Measurements from ENCODE around the gene IFRD2. TPM values are rescaled to one million over a fixed set of nuclear protein-coding genes. Genes with fewer than 3 reads are reported as not detected.
A peak's percentile ranks its signal among the peaks of the same experiment; 100 is the strongest.

IFRD2 gene
- total and polyA plus RNA-seq, 9 of the 15 experiments (the other 6 are each of a cell fraction or from before 2014, with no cell fraction given): 30.5 to 115 (median 52.8) TPM

DNA sequence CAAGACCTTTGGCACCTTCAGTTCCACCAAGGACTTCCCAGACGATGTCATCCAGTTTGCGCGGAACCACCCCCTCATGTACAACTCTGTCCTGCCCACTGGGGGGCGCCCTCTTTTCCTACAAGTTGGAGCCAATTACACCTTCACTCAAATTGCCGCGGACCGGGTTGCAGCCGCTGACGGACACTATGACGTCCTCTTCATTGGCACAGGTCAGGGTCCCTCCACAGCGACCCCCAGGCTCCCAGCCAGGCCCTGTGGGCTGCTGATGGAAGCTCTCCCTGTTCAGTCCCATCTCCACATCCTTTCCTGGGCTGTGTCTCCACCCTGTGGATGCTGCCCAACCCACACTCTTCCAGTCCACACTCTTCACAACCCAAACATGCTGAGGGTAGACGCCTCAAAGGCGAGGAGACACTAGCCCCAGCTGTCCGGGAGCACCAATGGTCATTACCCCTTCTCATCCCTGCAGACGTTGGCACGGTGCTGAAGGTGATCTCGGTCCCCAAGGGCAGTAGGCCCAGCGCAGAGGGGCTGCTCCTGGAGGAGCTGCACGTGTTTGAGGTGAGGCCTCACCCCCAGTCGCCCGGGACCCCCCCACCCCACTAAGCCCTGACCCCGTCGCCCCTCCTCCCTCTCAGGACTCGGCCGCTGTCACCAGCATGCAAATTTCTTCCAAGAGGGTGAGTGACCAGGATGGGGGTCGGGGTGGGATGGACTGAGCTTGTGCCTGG lies 17.7 kb downstream of the IFRD2 start (continued):
- TF ChIP-seq, protein P1, sequence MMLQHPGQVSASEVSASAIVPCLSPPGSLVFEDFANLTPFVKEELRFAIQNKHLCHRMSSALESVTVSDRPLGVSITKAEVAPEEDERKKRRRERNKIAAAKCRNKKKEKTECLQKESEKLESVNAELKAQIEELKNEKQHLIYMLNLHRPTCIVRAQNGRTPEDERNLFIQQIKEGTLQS (IDR thresholded peaks at IDR 0.05): no peak
- TF ChIP-seq, protein P1 (CRISPR knock-in tag; conservative IDR thresholded peaks at IDR 0.05): no peak
- TF ChIP-seq, protein P2, sequence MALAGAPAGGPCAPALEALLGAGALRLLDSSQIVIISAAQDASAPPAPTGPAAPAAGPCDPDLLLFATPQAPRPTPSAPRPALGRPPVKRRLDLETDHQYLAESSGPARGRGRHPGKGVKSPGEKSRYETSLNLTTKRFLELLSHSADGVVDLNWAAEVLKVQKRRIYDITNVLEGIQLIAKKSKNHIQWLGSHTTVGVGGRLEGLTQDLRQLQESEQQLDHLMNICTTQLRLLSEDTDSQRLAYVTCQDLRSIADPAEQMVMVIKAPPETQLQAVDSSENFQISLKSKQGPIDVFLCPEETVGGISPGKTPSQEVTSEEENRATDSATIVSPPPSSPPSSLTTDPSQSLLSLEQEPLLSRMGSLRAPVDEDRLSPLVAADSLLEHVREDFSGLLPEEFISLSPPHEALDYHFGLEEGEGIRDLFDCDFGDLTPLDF (CRISPR knock-in tag; IDR thresholded peaks at IDR 0.05): no peak
- TF ChIP-seq CHD1 (IDR thresholded peaks at IDR 0.05; ENCODE audit: low read length) (no peak), SMARCA5 (IDR thresholded peaks at IDR 0.05) (no peak), HMG20B (CRISPR knock-in tag; IDR thresholded peaks at IDR 0.05) (no peak), SMAD2 (IDR thresholded peaks at IDR 0.05; ENCODE audit: low read depth, low read length) (no peak), CREB1 (IDR thresholded peaks at IDR 0.05) (no peak), CREB1 (CRISPR knock-in tag; IDR thresholded peaks at IDR 0.05) (peak; percentile 26; the same call in 1 of the 2 replicates), NBN (IDR thresholded peaks at IDR 0.05; ENCODE audit: low read depth) (0 out of 2 replicates have a peak, but pooled peaks have one; percentile 57), POLR2B (IDR thresholded peaks at IDR 0.05; ENCODE audit: low read depth, partially characterized antibody) (no peak), HDAC3 (IDR thresholded peaks at IDR 0.05; ENCODE audit: borderline replicate concordance, partially characterized antibody) (no peak), HDAC1 (IDR thresholded peaks at IDR 0.05) (no peak), L3MBTL2 (IDR thresholded peaks at IDR 0.05) (peak; percentile 50), SMC3 (conservative IDR thresholded peaks at IDR 0.05; ENCODE audit: insufficient read depth, low read depth, low read length) (peak; percentile 52), NRF1 (conservative IDR thresholded peaks at IDR 0.05 in 1 of 2, IDR thresholded peaks at IDR 0.05 in 1 of 2) (0 out of 4 replicates have a peak, but pooled peaks of 1 of the 2 experiments have one; percentile 24), ZNF444 (CRISPR knock-in tag; IDR thresholded peaks at IDR 0.05) (no peak), TBP (optimal IDR thresholded peaks at IDR 0.05; ENCODE audit: low read depth, low read length) (no peak), SP1 (CRISPR knock-in tag; IDR thresholded peaks at IDR 0.05) (no peak), RBM25 (IDR thresholded peaks at IDR 0.05; ENCODE audit: low read depth, low read length, severe bottlenecking) (no peak)
- TF ChIP-seq, protein P3, sequence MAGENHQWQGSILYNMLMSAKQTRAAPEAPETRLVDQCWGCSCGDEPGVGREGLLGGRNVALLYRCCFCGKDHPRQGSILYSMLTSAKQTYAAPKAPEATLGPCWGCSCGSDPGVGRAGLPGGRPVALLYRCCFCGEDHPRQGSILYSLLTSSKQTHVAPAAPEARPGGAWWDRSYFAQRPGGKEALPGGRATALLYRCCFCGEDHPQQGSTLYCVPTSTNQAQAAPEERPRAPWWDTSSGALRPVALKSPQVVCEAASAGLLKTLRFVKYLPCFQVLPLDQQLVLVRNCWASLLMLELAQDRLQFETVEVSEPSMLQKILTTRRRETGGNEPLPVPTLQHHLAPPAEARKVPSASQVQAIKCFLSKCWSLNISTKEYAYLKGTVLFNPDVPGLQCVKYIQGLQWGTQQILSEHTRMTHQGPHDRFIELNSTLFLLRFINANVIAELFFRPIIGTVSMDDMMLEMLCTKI (IDR thresholded peaks at IDR 0.05; ENCODE audit: partially characterized antibody): no peak
- TF ChIP-seq, protein P4, sequence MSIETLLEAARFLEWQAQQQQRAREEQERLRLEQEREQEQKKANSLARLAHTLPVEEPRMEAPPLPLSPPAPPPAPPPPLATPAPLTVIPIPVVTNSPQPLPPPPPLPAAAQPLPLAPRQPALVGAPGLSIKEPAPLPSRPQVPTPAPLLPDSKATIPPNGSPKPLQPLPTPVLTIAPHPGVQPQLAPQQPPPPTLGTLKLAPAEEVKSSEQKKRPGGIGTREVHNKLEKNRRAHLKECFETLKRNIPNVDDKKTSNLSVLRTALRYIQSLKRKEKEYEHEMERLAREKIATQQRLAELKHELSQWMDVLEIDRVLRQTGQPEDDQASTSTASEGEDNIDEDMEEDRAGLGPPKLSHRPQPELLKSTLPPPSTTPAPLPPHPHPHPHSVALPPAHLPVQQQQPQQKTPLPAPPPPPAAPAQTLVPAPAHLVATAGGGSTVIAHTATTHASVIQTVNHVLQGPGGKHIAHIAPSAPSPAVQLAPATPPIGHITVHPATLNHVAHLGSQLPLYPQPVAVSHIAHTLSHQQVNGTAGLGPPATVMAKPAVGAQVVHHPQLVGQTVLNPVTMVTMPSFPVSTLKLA (conservative IDR thresholded peaks at IDR 0.05): no peak
- TF ChIP-seq, protein P5, sequence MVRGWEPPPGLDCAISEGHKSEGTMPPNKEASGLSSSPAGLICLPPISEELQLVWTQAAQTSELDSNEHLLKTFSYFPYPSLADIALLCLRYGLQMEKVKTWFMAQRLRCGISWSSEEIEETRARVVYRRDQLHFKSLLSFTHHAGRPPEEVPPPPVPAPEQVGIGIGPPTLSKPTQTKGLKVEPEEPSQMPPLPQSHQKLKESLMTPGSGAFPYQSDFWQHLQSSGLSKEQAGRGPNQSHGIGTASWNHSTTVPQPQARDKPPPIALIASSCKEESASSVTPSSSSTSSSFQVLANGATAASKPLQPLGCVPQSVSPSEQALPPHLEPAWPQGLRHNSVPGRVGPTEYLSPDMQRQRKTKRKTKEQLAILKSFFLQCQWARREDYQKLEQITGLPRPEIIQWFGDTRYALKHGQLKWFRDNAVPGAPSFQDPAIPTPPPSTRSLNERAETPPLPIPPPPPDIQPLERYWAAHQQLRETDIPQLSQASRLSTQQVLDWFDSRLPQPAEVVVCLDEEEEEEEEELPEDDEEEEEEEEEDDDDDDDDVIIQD (CRISPR knock-in tag; IDR thresholded peaks at IDR 0.05): no peak
